MM.1S (cell line): ENCODE data around the gene FRY.

Experiments
- DNase-seq: peaks from one replicate; pipeline ENCODE4 v3.0.0-alpha.2; 2015
- H2AFZ ChIP-seq: fragments of 300-600 bp; sonication (generic); 2 replicates; pipeline ENCODE4 v1.6.0; 2016; ENCODE audit warnings: antibody characterized with exemption, low read length
- H3F3A ChIP-seq: fragments of 300-600 bp; sonication (generic); 2 replicates; pipeline ENCODE4 v1.6.1; 2016; ENCODE audit warnings: mild to moderate bottlenecking, antibody characterized with exemption, low read length, moderate library complexity, mixed read lengths; ENCODE audit not compliant: insufficient read depth
- H3K27ac ChIP-seq: fragments of 300-600 bp; sonication (generic); 2 replicates; pipeline ENCODE4 v1.5.1; 2016; ENCODE audit warnings: mild to moderate bottlenecking, low read length
- H3K27me3 ChIP-seq: fragments of 300-600 bp; sonication (generic); replicated peaks from 2 replicates; pipeline ENCODE4 v1.6.0; 2016; ENCODE audit warnings: low read length; ENCODE audit not compliant: insufficient read depth
- H3K36me3 ChIP-seq: fragments of 300-600 bp; sonication (generic); replicated peaks from 2 replicates; pipeline ENCODE4 v1.6.1; 2016; ENCODE audit warnings: mild to moderate bottlenecking, low read length, mixed read lengths; ENCODE audit not compliant: insufficient read depth
- H3K4me1 ChIP-seq: fragments of 300-600 bp; sonication (generic); 2 replicates; pipeline ENCODE4 v1.6.1; 2016; ENCODE audit warnings: low read length, mixed read lengths
- H3K4me2 ChIP-seq: fragments of 300-600 bp; sonication (generic); 2 replicates; pipeline ENCODE4 v1.6.0; 2016; ENCODE audit warnings: low read depth, low read length
- H3K4me3 ChIP-seq: fragments of 300-600 bp; sonication (generic); 2 replicates; pipeline ENCODE4 v1.5.1; 2016; ENCODE audit warnings: low read length, mixed read lengths
- H3K79me2 ChIP-seq: fragments of 300-600 bp; sonication (generic); 2 replicates; pipeline ENCODE4 v1.6.1; 2016; ENCODE audit warnings: mixed run types, low read length, mixed read lengths
- H3K9ac ChIP-seq: fragments of 300-600 bp; sonication (generic); 2 replicates; pipeline ENCODE4 v1.6.1; 2016; ENCODE audit warnings: low read length, mixed read lengths
- H3K9me2 ChIP-seq: fragments of 300-600 bp; sonication (generic); replicated peaks from 2 replicates; pipeline ENCODE4 v1.6.1; 2016; ENCODE audit warnings: mild to moderate bottlenecking, low read length, mixed read lengths; ENCODE audit not compliant: insufficient read depth
- H3K9me3 ChIP-seq: fragments of 300-600 bp; sonication (generic); replicated peaks from 2 replicates; pipeline ENCODE4 v1.6.1; 2016; ENCODE audit warnings: mild to moderate bottlenecking, low read length, mixed read lengths; ENCODE audit not compliant: insufficient read depth
- H4K20me1 ChIP-seq: fragments of 300-600 bp; sonication (generic); 2 replicates; pipeline ENCODE4 v1.6.1; 2016; ENCODE audit warnings: mild to moderate bottlenecking, low read length, moderate library complexity, mixed read lengths; ENCODE audit not compliant: insufficient read depth
- EZH2 ChIP-seq: fragments of 300-600 bp; sonication (generic); optimal IDR thresholded peaks from 2 replicates; pipeline ENCODE3; 2017; ENCODE audit warnings: low read depth, mild to moderate bottlenecking, antibody characterized with exemption, low read length, mixed read lengths
- EZH2phosphoT487 ChIP-seq: fragments of 300-600 bp; sonication (generic); IDR thresholded peaks from 2 replicates; pipeline ENCODE4 v1.6.1; 2018; ENCODE audit warnings: antibody characterized with exemption, low read length
- TF ChIP-seq, protein P1 (sequence below): fragments of 300-600 bp; sonication (generic); IDR thresholded peaks from 2 replicates; pipeline ENCODE4 v1.5.1; 2016; ENCODE audit warnings: antibody characterized with exemption, low read length, mixed read lengths

FRY gene

DNA sequence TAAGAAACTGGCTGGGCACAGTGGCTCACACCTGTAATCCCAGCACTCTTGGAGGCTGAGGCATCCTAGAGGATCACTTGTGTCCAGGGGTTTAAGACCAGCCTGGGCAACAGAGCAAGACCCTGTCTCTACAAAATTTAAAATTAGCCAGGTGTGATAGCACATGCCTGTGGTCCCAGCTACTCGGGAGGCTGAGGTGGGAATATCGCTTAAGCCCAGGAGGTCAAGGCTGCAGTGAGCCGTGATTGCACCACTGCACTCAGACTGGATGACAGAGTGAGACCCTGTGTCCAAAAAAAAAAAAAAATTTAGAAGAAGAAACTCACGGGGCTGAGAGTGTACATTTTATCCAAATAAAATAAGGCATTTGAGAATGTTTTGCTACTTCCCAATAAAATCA, 224.7 kb downstream of the FRY start:
- no peaks in the 10 kb centered on the region for H4K20me1 ChIP-seq
- no peaks in the 10 kb centered on the region for H3F3A ChIP-seq
- H3K4me1 ChIP-seq: no peaks in the 10 kb centered on the region
- no peak overlapping the region for H3K27ac ChIP-seq
- no peak for DNase-seq
- no peaks in the 10 kb centered on the region for H3K9me3 ChIP-seq
- H3K9me2 ChIP-seq: no peaks in the 10 kb centered on the region
- H3K4me3 ChIP-seq: no peak overlapping the region
- no peak overlapping the region for H3K4me2 ChIP-seq
- H3K36me3 ChIP-seq: no peaks in the 10 kb centered on the region
- no peak overlapping the region for H3K9ac ChIP-seq
- H3K27me3 ChIP-seq: no peaks in the 10 kb centered on the region
- TF ChIP-seq EZH2phosphoT487 (no peak), EZH2 (no peak)
- TF ChIP-seq, protein P1, sequence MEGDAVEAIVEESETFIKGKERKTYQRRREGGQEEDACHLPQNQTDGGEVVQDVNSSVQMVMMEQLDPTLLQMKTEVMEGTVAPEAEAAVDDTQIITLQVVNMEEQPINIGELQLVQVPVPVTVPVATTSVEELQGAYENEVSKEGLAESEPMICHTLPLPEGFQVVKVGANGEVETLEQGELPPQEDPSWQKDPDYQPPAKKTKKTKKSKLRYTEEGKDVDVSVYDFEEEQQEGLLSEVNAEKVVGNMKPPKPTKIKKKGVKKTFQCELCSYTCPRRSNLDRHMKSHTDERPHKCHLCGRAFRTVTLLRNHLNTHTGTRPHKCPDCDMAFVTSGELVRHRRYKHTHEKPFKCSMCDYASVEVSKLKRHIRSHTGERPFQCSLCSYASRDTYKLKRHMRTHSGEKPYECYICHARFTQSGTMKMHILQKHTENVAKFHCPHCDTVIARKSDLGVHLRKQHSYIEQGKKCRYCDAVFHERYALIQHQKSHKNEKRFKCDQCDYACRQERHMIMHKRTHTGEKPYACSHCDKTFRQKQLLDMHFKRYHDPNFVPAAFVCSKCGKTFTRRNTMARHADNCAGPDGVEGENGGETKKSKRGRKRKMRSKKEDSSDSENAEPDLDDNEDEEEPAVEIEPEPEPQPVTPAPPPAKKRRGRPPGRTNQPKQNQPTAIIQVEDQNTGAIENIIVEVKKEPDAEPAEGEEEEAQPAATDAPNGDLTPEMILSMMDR: no peak
- no peaks in the 10 kb centered on the region for H3K79me2 ChIP-seq
- no peak overlapping the region for H2AFZ ChIP-seq

DNA sequence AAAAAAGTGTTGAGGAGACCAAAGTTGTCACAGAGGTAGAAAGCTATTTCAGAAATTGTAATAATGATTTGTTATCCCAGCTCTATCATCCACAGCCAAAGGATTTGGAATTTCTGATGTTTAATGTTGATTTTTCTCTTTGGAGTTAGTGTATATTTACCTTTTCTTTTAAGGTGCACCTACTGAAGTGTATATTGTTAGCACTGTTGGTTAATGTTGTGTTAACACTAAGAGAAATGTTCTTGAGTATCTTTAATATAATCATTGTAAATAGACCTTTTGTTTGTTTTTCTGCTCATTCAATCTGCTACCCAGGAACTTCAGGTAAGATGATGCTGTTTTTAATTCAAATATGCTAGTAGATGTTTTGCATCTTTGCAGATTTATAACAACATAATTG, 226.1 kb downstream of the FRY start:
- H3K36me3 ChIP-seq: no peaks in the 10 kb centered on the region
- no peaks in the 10 kb centered on the region for H3K4me1 ChIP-seq
- H3K4me2 ChIP-seq: no peak overlapping the region
- H3F3A ChIP-seq: no peaks in the 10 kb centered on the region
- TF ChIP-seq, protein P1: no peak
- no peak for TF ChIP-seq EZH2
- no peak for TF ChIP-seq EZH2phosphoT487
- no peaks in the 10 kb centered on the region for H3K27me3 ChIP-seq
- no peaks in the 10 kb centered on the region for H3K9me3 ChIP-seq
- no peaks in the 10 kb centered on the region for H3K9me2 ChIP-seq
- H3K79me2 ChIP-seq: no peaks in the 10 kb centered on the region
- no peak overlapping the region for H3K9ac ChIP-seq
- no peak for DNase-seq
- H3K27ac ChIP-seq: no peak overlapping the region
- no peaks in the 10 kb centered on the region for H4K20me1 ChIP-seq
- no peak overlapping the region for H3K4me3 ChIP-seq
- no peak overlapping the region for H2AFZ ChIP-seq

DNA sequence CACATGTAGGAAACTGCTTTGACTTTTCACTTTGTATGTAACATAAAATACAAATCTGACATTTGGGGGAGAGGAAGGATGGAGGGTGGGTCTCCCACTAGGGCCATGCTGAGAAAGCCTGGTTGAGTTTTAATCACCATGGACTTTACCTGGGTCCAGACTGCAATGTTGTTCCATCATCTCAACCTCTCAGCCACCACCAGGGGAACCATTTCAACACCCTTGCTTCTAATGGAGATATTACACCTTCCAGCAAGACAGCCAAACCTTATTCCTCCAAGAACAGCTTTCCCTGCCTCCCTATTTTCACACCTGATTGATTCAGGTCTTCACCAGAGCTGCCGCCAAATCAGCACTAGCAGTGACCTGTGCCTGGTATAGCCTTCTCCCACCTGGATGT, 227.5 kb downstream of the FRY start:
- Histone ChIP-seq H3K27ac (no peak overlapping the region), H2AFZ (no peak overlapping the region), H3K4me3 (no peak overlapping the region), H3K9me2 (no peaks in the 10 kb centered on the region), H3K36me3 (no peaks in the 10 kb centered on the region), H3K4me1 (no peaks in the 10 kb centered on the region), H3K9me3 (no peaks in the 10 kb centered on the region), H4K20me1 (no peaks in the 10 kb centered on the region), H3K4me2 (no peak overlapping the region), H3K9ac (no peak overlapping the region), H3K79me2 (no peaks in the 10 kb centered on the region), H3F3A (no peaks in the 10 kb centered on the region), H3K27me3 (no peaks in the 10 kb centered on the region)
- TF ChIP-seq, protein P1: no peak
- TF ChIP-seq EZH2phosphoT487 (no peak), EZH2 (no peak)
- DNase-seq: no peak
